H1 (cell line): Measurements from ENCODE around the gene CBY1. TPM values are rescaled to one million over a fixed set of nuclear protein-coding genes. Genes with fewer than 3 reads are reported as not detected.

Experiments used
- CTCF ChIA-PET: fragments of 300-600 bp; sonication (Branson Sonifier 250); formaldehyde crosslinking; loops from one replicate; lab custom pipeline; 2021; ENCODE audit not compliant: partially characterized antibody; lab: Charles Lee
- POLR2A ChIA-PET: fragments of 300-600 bp; sonication (Branson Sonifier 250); formaldehyde crosslinking; loops from one replicate; lab custom pipeline; 2021; ENCODE audit warnings: inconsistent platforms; ENCODE audit not compliant: partially characterized antibody; lab: Charles Lee
- DNase-seq, 2 experiments: peaks; one replicate each; pipeline versions ENCODE4 v3.0.0 to v3.0.0-alpha.2; 2010 to 2022; ENCODE audit warnings: low spot score in 2 of 2, low read depth in 1 of 2, mixed read lengths in 1 of 2
- FAIRE-seq: peaks from 2 replicates; lab custom pipeline; 2011; peaks lifted over from hg19 to GRCh38; lab: Jason Lieb, UNC
- H2AFZ ChIP-seq: 2 replicates; pipeline ENCODE4 v1.8.1; 2012; ENCODE audit warnings: low read length, inconsistent platforms
- H2AK5ac ChIP-seq: 2 replicates; pipeline ENCODE4 v1.6.1; 2013; ENCODE audit warnings: low read depth, low read length
- H2BK120ac ChIP-seq: replicated peaks from 2 replicates; pipeline ENCODE3; 2013; ENCODE audit warnings: low read depth, low read length, inconsistent platforms
- H2BK12ac ChIP-seq: 2 replicates; pipeline ENCODE4 v1.6.1; 2013; ENCODE audit warnings: low read depth, low read length
- H2BK15ac ChIP-seq: 2 replicates; pipeline ENCODE4 v1.6.1; 2013; ENCODE audit warnings: low read length
- H2BK20ac ChIP-seq: 2 replicates; pipeline ENCODE4 v1.6.1; 2013; ENCODE audit warnings: low read length
- H2BK5ac ChIP-seq: 2 replicates; pipeline ENCODE4 v1.6.1; 2013; ENCODE audit warnings: low read depth, low read length
- H3K14ac ChIP-seq: 2 replicates; pipeline ENCODE4 v1.6.1; 2013; ENCODE audit warnings: inconsistent platforms; ENCODE audit not compliant: insufficient read length
- H3K18ac ChIP-seq: 2 replicates; pipeline ENCODE4 v1.6.1; 2013; ENCODE audit warnings: low read length; ENCODE audit errors: extremely low read depth
- H3K23ac ChIP-seq: 2 replicates; pipeline ENCODE4 v1.6.1; 2013; ENCODE audit warnings: inconsistent platforms; ENCODE audit not compliant: insufficient read length
- H3K23me2 ChIP-seq: 2 replicates; pipeline ENCODE4 v1.6.1; 2013; ENCODE audit warnings: low read depth, low read length
- H3K27ac ChIP-seq: 2 replicates; pipeline ENCODE4 v1.6.1; 2011; ENCODE audit warnings: low read depth, low read length, inconsistent platforms
- H3K27me3 ChIP-seq, 4 experiments: replicated peaks in 1 of 4; 1 replicate in 1 of 4; 2 replicates in 3 of 4; pipeline versions ENCODE4 v1.6.1 to v1.8.1; 2011 to 2013; ENCODE audit warnings: low read length in 3 of 4, mild to moderate bottlenecking in 3 of 4, inconsistent platforms in 2 of 4, mixed read lengths in 2 of 4, moderate library complexity in 1 of 4; ENCODE audit not compliant: control insufficient read depth in 3 of 4, insufficient read depth in 3 of 4; ENCODE audit errors: extremely low read depth in 1 of 4
- H3K36me3 ChIP-seq, 4 experiments: 2 replicates each; pipeline versions ENCODE4 v1.6.1 to v1.8.1; 2011 to 2013; ENCODE audit warnings: mild to moderate bottlenecking in 4 of 4, low read length in 3 of 4, moderate library complexity in 2 of 4, control low read depth in 1 of 4, inconsistent platforms in 1 of 4; ENCODE audit not compliant: insufficient read depth in 4 of 4, control insufficient read depth in 2 of 4
- H3K4ac ChIP-seq: replicated peaks from 2 replicates; pipeline ENCODE3; 2013; ENCODE audit warnings: low read length, low read depth, mixed read lengths, inconsistent platforms; ENCODE audit not compliant: insufficient read length
- H3K4me1 ChIP-seq, 4 experiments: replicated peaks in 1 of 4; 1 replicate in 1 of 4; 2 replicates in 3 of 4; pipeline versions ENCODE4 v1.6.1 to v1.8.1; 2011 to 2013; ENCODE audit warnings: low read length in 3 of 4, inconsistent platforms in 2 of 4, mixed read lengths in 1 of 4; ENCODE audit not compliant: insufficient read depth in 4 of 4, control insufficient read depth in 3 of 4
- H3K4me2 ChIP-seq, 2 experiments: 2 replicates each; pipeline versions ENCODE4 v1.6.1 to v1.8.1; 2011 to 2013; ENCODE audit warnings: low read depth in 2 of 2, low read length in 2 of 2, control low read depth in 1 of 2, inconsistent platforms in 1 of 2, mild to moderate bottlenecking in 1 of 2; ENCODE audit not compliant: insufficient read depth in 1 of 2
- H3K4me3 ChIP-seq, 4 experiments: fragments of 200-600, 300-600 bp in 1 of 4; sonication (generic), shearing (Covaris generic), sonication (Bioruptor Twin) in 1 of 4; 2 replicates each; pipeline versions ENCODE4 v1.5.1 to v1.8.1; 2011 to 2016; ENCODE audit warnings: low read length in 4 of 4, low read depth in 3 of 4, control low read depth in 2 of 4, inconsistent platforms in 2 of 4, mild to moderate bottlenecking in 2 of 4, mixed read lengths in 1 of 4, moderate library complexity in 1 of 4; ENCODE audit not compliant: insufficient read depth in 2 of 4; ENCODE audit errors: extremely low read depth in 1 of 4
- H3K56ac ChIP-seq: replicated peaks from 2 replicates; pipeline ENCODE3; 2013; ENCODE audit warnings: low read depth, mild to moderate bottlenecking, mixed read lengths, low read length, inconsistent platforms; ENCODE audit not compliant: insufficient read length
- H3K79me1 ChIP-seq: 2 replicates; pipeline ENCODE4 v1.6.1; 2013; ENCODE audit warnings: low read depth, low read length, control low read depth
- H3K79me2 ChIP-seq, 2 experiments: 2 replicates each; pipeline versions ENCODE4 v1.6.1 to v1.8.1; 2012 to 2013; ENCODE audit warnings: low read length in 2 of 2, mild to moderate bottlenecking in 2 of 2, inconsistent platforms in 1 of 2; ENCODE audit not compliant: insufficient read depth in 2 of 2, control insufficient read depth in 1 of 2
- H3K9ac ChIP-seq, 4 experiments: replicated peaks in 1 of 4; 1 replicate in 1 of 4; 2 replicates in 3 of 4; pipeline versions ENCODE4 v1.6.1 to v1.8.1; 2011 to 2013; ENCODE audit warnings: low read depth in 3 of 4, low read length in 3 of 4, control low read depth in 2 of 4, mild to moderate bottlenecking in 2 of 4, moderate library complexity in 2 of 4, inconsistent platforms in 1 of 4; ENCODE audit errors: extremely low read depth in 1 of 4
- H3K9me3 ChIP-seq, 2 experiments: 2 replicates each; pipeline versions ENCODE4 v1.6.1 to v1.8.1; 2012 to 2013; ENCODE audit warnings: mild to moderate bottlenecking in 2 of 2, moderate library complexity in 2 of 2, control low read depth in 1 of 2, inconsistent platforms in 1 of 2, low read depth in 1 of 2, low read length in 1 of 2, mixed read lengths in 1 of 2; ENCODE audit not compliant: insufficient read depth in 2 of 2
- H4K20me1 ChIP-seq, 2 experiments: replicated peaks in 1 of 2; 2 replicates each; pipeline versions ENCODE3 to v1.8.1; 2011 to 2013; ENCODE audit warnings: inconsistent platforms in 2 of 2, low read length in 2 of 2, mild to moderate bottlenecking in 1 of 2; ENCODE audit not compliant: insufficient read depth in 2 of 2, control insufficient read depth in 1 of 2
- H4K5ac ChIP-seq: 2 replicates; pipeline ENCODE4 v1.6.1; 2013; ENCODE audit warnings: low read length, low read depth, mixed read lengths, inconsistent platforms; ENCODE audit not compliant: insufficient read length
- H4K8ac ChIP-seq: 2 replicates; pipeline ENCODE4 v1.8.0; 2013; ENCODE audit warnings: mild to moderate bottlenecking, moderate library complexity, low read length, inconsistent platforms; ENCODE audit not compliant: insufficient read depth; ENCODE audit errors: extremely low read depth
- H4K91ac ChIP-seq: replicated peaks from 2 replicates; pipeline ENCODE3; 2013; ENCODE audit warnings: low read length, mixed read lengths, inconsistent platforms; ENCODE audit not compliant: insufficient read length
- BRCA1 ChIP-seq: IDR thresholded peaks from 2 replicates; pipeline ENCODE4 v1.6.1; 2012; ENCODE audit warnings: low read depth, low read length, improper control_type of control experiment
- CTCF ChIP-seq, 3 experiments: IDR thresholded peaks; 1 replicate in 2 of 3; 2 replicates in 1 of 3; pipeline versions ENCODE4 v1.5.1 to v1.6.1; 2011; ENCODE audit warnings: low read length in 3 of 3, mild to moderate bottlenecking in 3 of 3, inconsistent platforms in 2 of 3, low read depth in 1 of 3, moderate library complexity in 1 of 3; ENCODE audit not compliant: insufficient read depth in 1 of 3; ENCODE audit errors: control extremely low read depth in 1 of 3
- EP300 ChIP-seq, 2 experiments: IDR thresholded peaks; 1 replicate in 1 of 2; 2 replicates in 1 of 2; pipeline ENCODE4 v1.6.1; 2011 to 2012; ENCODE audit warnings: low read depth in 2 of 2, low read length in 2 of 2, mild to moderate bottlenecking in 2 of 2, borderline replicate concordance in 1 of 2, inconsistent platforms in 1 of 2, moderate library complexity in 1 of 2
- KDM1A ChIP-seq: fragments of 200-600, 300-600 bp; sonication (generic); IDR thresholded peaks from 2 replicates; pipeline ENCODE4 v1.7.1; 2016; ENCODE audit warnings: mild to moderate bottlenecking, low read length, borderline replicate concordance
- KDM5A ChIP-seq: fragments of 200-600 bp; IDR thresholded peaks from 2 replicates; pipeline ENCODE4 v1.7.1; 2012; ENCODE audit warnings: mild to moderate bottlenecking, low read length, inconsistent platforms, mixed read lengths
- MAFK ChIP-seq: IDR thresholded peaks from 2 replicates; pipeline ENCODE4 v1.6.1; 2012; ENCODE audit warnings: low read depth, mild to moderate bottlenecking, improper control_type of control experiment, low read length
- SIN3A ChIP-seq, 2 experiments: IDR thresholded peaks in 1 of 2; conservative IDR thresholded peaks in 1 of 2; 2 replicates each; pipeline ENCODE4 v1.6.1; 2011 to 2012; ENCODE audit warnings: low read length in 2 of 2, improper control_type of control experiment in 1 of 2, low read depth in 1 of 2, mild to moderate bottlenecking in 1 of 2
- SUZ12 ChIP-seq: fragments of 200-600 bp; sonication (generic); IDR thresholded peaks from 2 replicates; pipeline ENCODE4 v1.6.1; 2012; ENCODE audit warnings: mild to moderate bottlenecking, inconsistent platforms, low read length, moderate library complexity, mixed read lengths
- TEAD4 ChIP-seq: IDR thresholded peaks from 2 replicates; pipeline ENCODE4 v1.6.1; 2012; ENCODE audit warnings: low read depth, low read length, inconsistent platforms, mixed read lengths
- WGBS, 2 experiments: shearing (Covaris generic) in 1 of 2; methylation state at CpG; one replicate each; pipeline versions ENCODE4 v1.1.6 to v1.1.7; 2013 to 2015; ENCODE audit warnings: low lambda C conversion rate in 2 of 2, mixed read lengths in 2 of 2, inconsistent platforms in 1 of 2, low coverage in 1 of 2, missing lambda C conversion rate in 1 of 2; ENCODE audit not compliant: insufficient replicate concordance in 2 of 2, insufficient coverage in 1 of 2, insufficient read length in 1 of 2; ENCODE audit errors: extremely low coverage in 1 of 2, missing lambda C conversion rate in 1 of 2; 5-methylcytosine and 5-hydroxymethylcytosine counted together
- polyA plus RNA-seq, 7 experiments: library from polyadenylated mRNA; depleted of rRNA in 3 of 7; stranded (reverse) in 5 of 7; unstranded in 2 of 7; fragments of >200 nt in 5 of 7; fragments of 200-250 nt in 2 of 7; gene quantifications; 1 replicate in 5 of 7; 2 replicates in 1 of 7; 4 replicates in 1 of 7; pipeline versions ENCODE4 v1.2.1 to v1.2.3, GENCODE V29; 2011 to 2013; ENCODE audit warnings: missing spikeins in 2 of 7, mixed read lengths in 2 of 7
- total RNA-seq: library from RNA; stranded (reverse); fragmentation: NEBNext Ultra II Directional; extraction: Animal tissue kit (Norgen Biotek cat#: 25700); gene quantifications from 2 replicates; pipeline ENCODE4 v1.2.1, GENCODE V29; 2021
- TF ChIP-seq, protein P1 (sequence below): IDR thresholded peaks from 2 replicates; pipeline ENCODE4 v1.6.1; 2011; ENCODE audit warnings: low read depth, mild to moderate bottlenecking, low read length; ENCODE audit not compliant: insufficient read depth

CBY1 gene
- total and polyA plus RNA-seq, 2 of the 8 experiments (the other 6 are each of a cell fraction or from before 2014, with no cell fraction given): 23.2 to 30.2 TPM

GRCh38 chr22:38713921-38714320 is 57.5 kb downstream of the CBY1 start:
- Histone ChIP-seq H2BK20ac (no peak overlapping the region), H3K27me3 (no peaks in the 10 kb centered on the region), H2BK12ac (no peak overlapping the region), H3K56ac (no peak overlapping the region), H3K23me2 (no peaks in the 10 kb centered on the region), H3K79me1 (peaks cover 24% of the 10 kb centered on the region), H4K8ac (no peak overlapping the region), H4K91ac (no peak overlapping the region), H3K79me2 (peaks cover 3 to 69% of the 10 kb centered on the region in 2 experiments), H4K5ac (no peak overlapping the region), H3K23ac (no peak overlapping the region), H3K4me1 (peaks cover 4 to 10% (median 6%) of the 10 kb centered on the region in 4 experiments), H4K20me1 (peaks cover 7 to 26% of the 10 kb centered on the region in 2 experiments), H2BK120ac (no peak overlapping the region), H3K9me3 (no peaks in the 10 kb centered on the region), H2BK5ac (no peak overlapping the region), H3K14ac (no peak overlapping the region), H3K4ac (no peak overlapping the region), H3K9ac (no peak overlapping the region), H3K36me3 (peaks cover 4 to 49% (median 21%) of the 10 kb centered on the region in 4 experiments; a peak in 6 of 8 replicates), H2AFZ (no peak overlapping the region), H3K4me3 (no peak overlapping the region), H3K27ac (no peak overlapping the region), H2AK5ac (no peak overlapping the region), H2BK15ac (no peak overlapping the region), H3K18ac (no peak overlapping the region), H3K4me2 (no peak overlapping the region; a peak in 1 of 4 replicates)
- POLR2A ChIA-PET: interaction anchor here (0.6 to 5.1 kb wide), 2 partner anchors 7 to 77 kb away, joined by 3 to 39 read pairs; partner anchors contain the start of gene GTPBP1
- WGBS, 2 experiments: 88% methylated on average over 7 of the region's 8 CpGs; no CpG with 5 or more reads in 1 of the 2 experiments
- FAIRE-seq: no peak
- DNase-seq: no peak
- CTCF ChIA-PET: interaction anchor here (0.5 to 5.1 kb wide), 5 partner anchors 11 to 665 kb away, joined by 3 to 26 read pairs (median 6); no protein-coding TSS in a partner anchor
- TF ChIP-seq SUZ12: no peak
- no peak for TF ChIP-seq BRCA1
- TF ChIP-seq MAFK: no peak
- no peak for TF ChIP-seq KDM1A
- TF ChIP-seq, protein P1, sequence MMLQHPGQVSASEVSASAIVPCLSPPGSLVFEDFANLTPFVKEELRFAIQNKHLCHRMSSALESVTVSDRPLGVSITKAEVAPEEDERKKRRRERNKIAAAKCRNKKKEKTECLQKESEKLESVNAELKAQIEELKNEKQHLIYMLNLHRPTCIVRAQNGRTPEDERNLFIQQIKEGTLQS: no peak
- TF ChIP-seq SIN3A (conservative IDR thresholded peaks at IDR 0.05 in 1 of 2, IDR thresholded peaks at IDR 0.05 in 1 of 2; ENCODE audit: low read depth in 1 of 2, low read length in 2 of 2): no peak
- no peak for TF ChIP-seq KDM5A
- no peak for TF ChIP-seq EP300 (IDR thresholded peaks at IDR 0.05; ENCODE audit: borderline replicate concordance in 1 of 2, low read depth in 2 of 2, low read length in 2 of 2)
- TF ChIP-seq TEAD4: no peak
- no peak for TF ChIP-seq CTCF (IDR thresholded peaks at IDR 0.05; ENCODE audit: control extremely low read depth in 1 of 3, insufficient read depth in 1 of 3, low read depth in 1 of 3, low read length in 3 of 3)
